GM18507 (cell line): ENCODE data around the gene SERPINE3.

Source experiments
- DNase-seq: peaks from one replicate; pipeline ENCODE4 v3.0.0; 2011; ENCODE audit warnings: low read depth; ENCODE audit not compliant: insufficient read length; ENCODE audit errors: extremely low spot score
- FAIRE-seq: peaks from 2 replicates; lab custom pipeline; 2011; peaks lifted over from hg19 to GRCh38; lab: Jason Lieb, UNC

The SERPINE3 gene

GRCh38 chr13:51326777-51327176 lies 12.7 kb upstream of the SERPINE3 start:
- DNase-seq (no peak), FAIRE-seq (no peak)

- no peak for DNase-seq
- FAIRE-seq = no peak
Measured at GRCh38 chr13:51327961-51328360, 11.5 kb upstream of the SERPINE3 start.

GRCh38 chr13:51328488-51328887 lies 11.0 kb upstream of the SERPINE3 start:
- no peak for DNase-seq
- no peak for FAIRE-seq

- FAIRE-seq = no peak
- no peak for DNase-seq
Measured at GRCh38 chr13:51329606-51330005, 9.9 kb upstream of the SERPINE3 start.

GRCh38 chr13:51330791-51331190 lies 8.7 kb upstream of the SERPINE3 start:
- peak; percentile 67 for FAIRE-seq
- no peak for DNase-seq

- DNase-seq = no peak
- FAIRE-seq = peak; percentile 72
Measured at GRCh38 chr13:51331354-51331861, 8.1 kb upstream of the SERPINE3 start.

GRCh38 chr13:51332566-51333361 lies 6.7 kb upstream of the SERPINE3 start:
- FAIRE-seq = no peak
- no peak for DNase-seq

- no peak for DNase-seq
Measured at GRCh38 chr13:51333421-51333820, 6.1 kb upstream of the SERPINE3 start.

GRCh38 chr13:51333826-51334225 lies 5.7 kb upstream of the SERPINE3 start:
- no peak for DNase-seq
- FAIRE-seq = no peak

More at GRCh38 chr13:51333421-51333820, 6.1 kb upstream of the SERPINE3 start:
- FAIRE-seq = no peak

GRCh38 chr13:51336746-51337145 lies 2.7 kb upstream of the SERPINE3 start:
- no peak for DNase-seq
- FAIRE-seq = no peak

- FAIRE-seq = no peak
- DNase-seq = no peak
Measured at GRCh38 chr13:51339952-51340732, 651 bp downstream of the SERPINE3 start.

- DNase-seq = no peak
- no peak for FAIRE-seq
Measured at GRCh38 chr13:51341232-51341631, 1.7 kb downstream of the SERPINE3 start.

GRCh38 chr13:51341791-51342190 lies 2.3 kb downstream of the SERPINE3 start:
- DNase-seq = no peak

GRCh38 chr13:51342706-51343105 lies 3.2 kb downstream of the SERPINE3 start:
- FAIRE-seq (no peak), DNase-seq (no peak)

More at GRCh38 chr13:51341791-51342190, 2.3 kb downstream of the SERPINE3 start:
- FAIRE-seq = no peak

- FAIRE-seq = no peak
- DNase-seq = no peak
Measured at GRCh38 chr13:51343475-51343874, 4.0 kb downstream of the SERPINE3 start.

- DNase-seq (no peak), FAIRE-seq (no peak)
Measured at GRCh38 chr13:51346397-51346796, 6.9 kb downstream of the SERPINE3 start.

- DNase-seq = no peak
- FAIRE-seq = no peak
Measured at GRCh38 chr13:51347099-51347498, 7.6 kb downstream of the SERPINE3 start.

GRCh38 chr13:51348069-51348967 lies 8.8 kb downstream of the SERPINE3 start:
- no peak for DNase-seq
- FAIRE-seq = no peak

GRCh38 chr13:51349016-51349415 lies 9.5 kb downstream of the SERPINE3 start:
- FAIRE-seq = no peak

GRCh38 chr13:51355217-51355616 lies 15.7 kb downstream of the SERPINE3 start:
- no peak for DNase-seq
- FAIRE-seq = no peak

More at GRCh38 chr13:51349016-51349415, 9.5 kb downstream of the SERPINE3 start:
- no peak for DNase-seq
